Stimulated activated CD4-positive, alpha-beta T cell treated with anti-CD3 and anti-CD28 coated beads, Interleukin-2, amount 100 ng/mL, for 24 hours (primary cell): ENCODE data around the gene DNHD1.

Source experiments
- DNase-seq, 2 donors: peaks; one replicate each; pipeline ENCODE4 v3.0.0-alpha.2; 2020

Gene DNHD1

GRCh38 chr11:6531267-6531752 is 34.2 kb downstream of the DNHD1 start:
- no peak for DNase-seq

GRCh38 chr11:6538456-6538855 is 41.4 kb downstream of the DNHD1 start:
- no peak for DNase-seq

- no peak for DNase-seq
Measured at GRCh38 chr11:6538945-6539344, 41.9 kb downstream of the DNHD1 start.

GRCh38 chr11:6539748-6540268 is 42.7 kb downstream of the DNHD1 start:
- no peak for DNase-seq

GRCh38 chr11:6541356-6541755 is 44.3 kb downstream of the DNHD1 start:
- no peak for DNase-seq

- DNase-seq = no peak
Measured at GRCh38 chr11:6542727-6543126, 45.6 kb downstream of the DNHD1 start.

- DNase-seq = no peak
Measured at GRCh38 chr11:6544921-6545850, 48.1 kb downstream of the DNHD1 start.

GRCh38 chr11:6545917-6546605 is 49.0 kb downstream of the DNHD1 start:
- DNase-seq = no peak

GRCh38 chr11:6546735-6547134 is 49.7 kb downstream of the DNHD1 start:
- DNase-seq = no peak

GRCh38 chr11:6547177-6547576 is 50.1 kb downstream of the DNHD1 start:
- DNase-seq = no peak

- DNase-seq = no peak
Measured at GRCh38 chr11:6548121-6548520, 51.0 kb downstream of the DNHD1 start.

GRCh38 chr11:6548641-6549040 is 51.6 kb downstream of the DNHD1 start:
- DNase-seq = no peak

GRCh38 chr11:6553634-6554033 is 56.6 kb downstream of the DNHD1 start:
- DNase-seq = no peak

- DNase-seq = no peak
Measured at GRCh38 chr11:6554828-6555706, 58.0 kb downstream of the DNHD1 start.

- DNase-seq = no peak
Measured at GRCh38 chr11:6556139-6556949, 59.3 kb downstream of the DNHD1 start.

GRCh38 chr11:6557063-6557462 is 60.0 kb downstream of the DNHD1 start:
- no peak for DNase-seq

- DNase-seq = no peak
Measured at GRCh38 chr11:6557761-6558674, 60.9 kb downstream of the DNHD1 start.

GRCh38 chr11:6559369-6559768 is 62.3 kb downstream of the DNHD1 start:
- no peak for DNase-seq

- no peak for DNase-seq
Measured at GRCh38 chr11:6561288-6561687, 64.2 kb downstream of the DNHD1 start.

- DNase-seq = no peak
Measured at GRCh38 chr11:6563121-6563619, 66.1 kb downstream of the DNHD1 start.

- DNase-seq = no peak
Measured at GRCh38 chr11:6563667-6564066, 66.6 kb downstream of the DNHD1 start.
